A673 (cell line): ENCODE data around the gene TNS4. TPM values are rescaled to one million over a fixed set of nuclear protein-coding genes. Genes with fewer than 3 reads are reported as not detected.

Source experiments
- BruUV-seq: library from RNA; stranded (reverse); fragments of 400-500 nt; replicated peaks from 2 replicates; lab custom pipeline; 2021; lab: Mats Ljungman, UMichigan
- CTCF ChIA-PET: fragments of 300-600 bp; sonication (Branson Sonifier 250); formaldehyde crosslinking; loops from one replicate; lab custom pipeline; 2022; ENCODE audit warnings: antibody characterized with exemption; lab: Charles Lee
- POLR2A ChIA-PET: fragments of 300-600 bp; sonication (Branson Sonifier 250); formaldehyde crosslinking; loops from one replicate; lab custom pipeline; 2022; ENCODE audit warnings: antibody characterized with exemption; ENCODE audit not compliant: low non-redundant PET; lab: Charles Lee
- DNase-seq: peaks from one replicate; pipeline ENCODE4 v3.0.0-alpha.2; 2015; ENCODE audit warnings: low spot score
- H3K27ac ChIP-seq: fragments of 200-600 bp; sonication (generic); 2 replicates; pipeline ENCODE4 v1.5.1; 2016; ENCODE audit warnings: mixed run types, low read depth, mild to moderate bottlenecking, mixed read lengths, antibody characterized with exemption, low read length; ENCODE audit not compliant: poor library complexity, severe bottlenecking
- H3K27me3 ChIP-seq: fragments of 200-600 bp; sonication (generic); replicated peaks from 2 replicates; pipeline ENCODE4 v1.6.1; 2017; ENCODE audit warnings: mixed run types, low read depth, mild to moderate bottlenecking, mixed read lengths, antibody characterized with exemption, low read length; ENCODE audit not compliant: insufficient read depth, poor library complexity
- H3K36me3 ChIP-seq: fragments of 200-600 bp; sonication (generic); 2 replicates; pipeline ENCODE4 v1.6.1; 2016; ENCODE audit warnings: mixed run types, mild to moderate bottlenecking, mixed read lengths, antibody characterized with exemption, low read length; ENCODE audit not compliant: insufficient read depth, poor library complexity, severe bottlenecking
- H3K4me1 ChIP-seq: fragments of 200-600 bp; sonication (generic); 2 replicates; pipeline ENCODE4 v1.6.1; 2017; ENCODE audit warnings: mixed run types, mild to moderate bottlenecking, mixed read lengths, antibody characterized with exemption, low read length; ENCODE audit not compliant: insufficient read depth, poor library complexity, severe bottlenecking
- H3K4me3 ChIP-seq: fragments of 200-600 bp; sonication (generic); 2 replicates; pipeline ENCODE4 v1.5.1; 2016; ENCODE audit warnings: low read depth, mixed run types, mild to moderate bottlenecking, mixed read lengths, low read length; ENCODE audit not compliant: poor library complexity, severe bottlenecking
- H3K9me3 ChIP-seq: fragments of 200-600 bp; sonication (generic); 2 replicates; pipeline ENCODE4 v1.6.1; 2016; ENCODE audit warnings: mixed run types, low read depth, mild to moderate bottlenecking, mixed read lengths, antibody characterized with exemption, low read length; ENCODE audit not compliant: poor library complexity, severe bottlenecking
- EZH2 ChIP-seq: fragments of 200-600 bp; sonication (generic); IDR thresholded peaks from 2 replicates; pipeline ENCODE4 v1.6.1; 2017; ENCODE audit warnings: borderline replicate concordance, low read depth, mild to moderate bottlenecking, mixed read lengths, antibody characterized with exemption, low read length; ENCODE audit not compliant: poor library complexity, severe bottlenecking
- intact Hi-C: fragments of 100-400 bp; cut with micrococcal nuclease; formaldehyde crosslinking; loops from one replicate; pipeline ENCODE4 v1.10.0; 2022; ENCODE audit not compliant: unreplicated experiment
- total RNA-seq: library from RNA; stranded (reverse); gene quantifications from 2 replicates; pipeline ENCODE4 v1.2.3, GENCODE V29; 2021
- TF ChIP-seq, protein P1 (sequence below): fragments of 300-800, 200-600 bp; sonication (generic); conservative IDR thresholded peaks from 2 replicates; pipeline ENCODE4 v1.5.1; 2017; ENCODE audit warnings: low read depth, mild to moderate bottlenecking, antibody characterized with exemption, low read length, moderate library complexity, mixed read lengths

TNS4 gene
- total RNA-seq, 1 experiment from 2014 or later: not detected

DNA sequence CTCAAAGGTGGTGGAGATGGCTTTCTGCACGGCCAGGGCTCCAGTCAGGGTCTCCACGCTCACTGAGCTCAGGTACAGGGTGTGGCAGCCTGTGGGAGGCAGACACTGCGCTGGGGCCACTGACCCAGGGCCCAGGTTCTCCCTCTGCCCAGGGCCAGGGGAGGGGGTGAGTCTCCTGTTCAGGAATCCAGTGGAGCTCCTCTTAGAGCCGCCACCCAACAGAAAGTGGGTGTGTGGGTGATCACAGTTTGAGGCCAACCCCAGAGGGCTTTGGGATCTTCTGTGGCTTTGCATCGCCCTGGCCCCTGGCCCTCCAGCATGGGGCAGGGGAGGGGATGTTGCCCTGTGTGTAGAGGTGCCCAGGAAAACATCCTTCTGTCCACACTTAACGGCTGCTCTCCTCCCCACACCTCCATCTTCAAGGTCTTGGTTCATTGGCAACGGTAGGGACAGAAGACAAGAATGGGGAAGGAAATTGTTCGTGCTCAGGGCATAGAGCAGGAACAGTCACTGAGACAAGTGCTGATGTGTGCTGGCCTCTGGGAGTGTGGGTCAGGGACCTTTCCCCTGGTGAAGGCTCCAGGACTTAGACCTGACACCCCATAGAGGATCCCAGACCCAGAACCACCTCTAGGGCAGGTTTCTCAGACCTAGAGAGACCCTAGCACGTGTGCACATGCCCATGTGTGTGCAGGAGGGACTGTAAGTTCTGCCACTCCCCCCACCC is 21.5 kb downstream of the TNS4 start:
- ChIA-PET POLR2A (no interaction called here), CTCF (no interaction called here)
- no peaks in the 10 kb centered on the region for H3K9me3 ChIP-seq
- no peak for TF ChIP-seq EZH2
- TF ChIP-seq, protein P1, sequence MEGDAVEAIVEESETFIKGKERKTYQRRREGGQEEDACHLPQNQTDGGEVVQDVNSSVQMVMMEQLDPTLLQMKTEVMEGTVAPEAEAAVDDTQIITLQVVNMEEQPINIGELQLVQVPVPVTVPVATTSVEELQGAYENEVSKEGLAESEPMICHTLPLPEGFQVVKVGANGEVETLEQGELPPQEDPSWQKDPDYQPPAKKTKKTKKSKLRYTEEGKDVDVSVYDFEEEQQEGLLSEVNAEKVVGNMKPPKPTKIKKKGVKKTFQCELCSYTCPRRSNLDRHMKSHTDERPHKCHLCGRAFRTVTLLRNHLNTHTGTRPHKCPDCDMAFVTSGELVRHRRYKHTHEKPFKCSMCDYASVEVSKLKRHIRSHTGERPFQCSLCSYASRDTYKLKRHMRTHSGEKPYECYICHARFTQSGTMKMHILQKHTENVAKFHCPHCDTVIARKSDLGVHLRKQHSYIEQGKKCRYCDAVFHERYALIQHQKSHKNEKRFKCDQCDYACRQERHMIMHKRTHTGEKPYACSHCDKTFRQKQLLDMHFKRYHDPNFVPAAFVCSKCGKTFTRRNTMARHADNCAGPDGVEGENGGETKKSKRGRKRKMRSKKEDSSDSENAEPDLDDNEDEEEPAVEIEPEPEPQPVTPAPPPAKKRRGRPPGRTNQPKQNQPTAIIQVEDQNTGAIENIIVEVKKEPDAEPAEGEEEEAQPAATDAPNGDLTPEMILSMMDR: no peak
- H3K36me3 ChIP-seq: no peaks in the 10 kb centered on the region
- H3K4me1 ChIP-seq: no peaks in the 10 kb centered on the region
- H3K27ac ChIP-seq: no peak overlapping the region
- intact Hi-C loops: no loop called here
- no TSS peak for BruUV-seq
- DNase-seq: no peak
- no peaks in the 10 kb centered on the region for H3K27me3 ChIP-seq
- H3K4me3 ChIP-seq: no peak overlapping the region

DNA sequence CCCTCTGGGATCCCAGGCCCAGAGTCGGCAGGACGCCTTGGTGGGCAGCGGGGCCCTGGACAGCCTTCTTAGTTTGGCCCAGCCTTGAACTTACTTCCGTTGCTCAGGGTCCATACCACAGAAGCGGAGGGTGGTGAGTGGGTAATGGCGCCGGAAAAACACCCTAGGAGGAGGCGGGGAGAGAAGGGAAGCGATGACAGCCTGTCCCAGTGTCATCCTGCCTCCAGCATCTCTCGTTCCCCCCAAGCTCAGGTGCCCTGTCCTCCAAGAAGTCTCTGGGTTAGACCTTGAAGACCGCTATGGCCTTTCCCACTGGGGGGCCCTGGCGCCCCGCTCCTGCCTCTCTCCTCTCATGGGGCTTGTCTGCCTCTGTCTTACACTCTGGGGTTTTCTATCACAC is 22.9 kb downstream of the TNS4 start:
- H3K36me3 ChIP-seq: no peaks in the 10 kb centered on the region
- H3K27me3 ChIP-seq: no peaks in the 10 kb centered on the region
- H3K27ac ChIP-seq: no peak overlapping the region
- no peak overlapping the region for H3K4me3 ChIP-seq
- DNase-seq: no peak
- BruUV-seq: no TSS peak
- H3K4me1 ChIP-seq: no peaks in the 10 kb centered on the region
- no peak for TF ChIP-seq EZH2
- TF ChIP-seq, protein P1: no peak
- H3K9me3 ChIP-seq: no peaks in the 10 kb centered on the region
- ChIA-PET POLR2A (no interaction called here), CTCF (no interaction called here)
- intact Hi-C loops: no loop called here

DNA sequence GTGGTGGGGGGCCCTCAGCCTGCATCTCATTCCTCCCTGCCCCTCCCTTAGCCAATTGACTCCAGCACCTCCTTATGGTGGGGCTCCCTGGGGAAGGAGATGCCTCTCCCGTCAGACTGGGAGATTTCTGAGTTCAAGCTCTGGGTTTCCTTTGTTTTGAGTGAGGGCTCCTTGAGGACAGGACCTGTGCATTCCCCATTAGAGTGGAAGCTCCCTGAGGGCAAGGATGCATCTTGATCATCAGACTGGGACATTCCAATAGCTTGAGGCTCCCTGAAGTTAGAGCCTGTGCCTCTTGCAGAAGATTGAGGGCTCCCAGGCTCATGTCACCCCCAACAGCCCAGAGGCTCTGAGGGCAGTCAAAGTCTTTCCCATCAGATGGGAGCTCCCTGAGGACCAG is 23.6 kb downstream of the TNS4 start:
- no peaks in the 10 kb centered on the region for H3K36me3 ChIP-seq
- no peak overlapping the region for H3K27ac ChIP-seq
- no peaks in the 10 kb centered on the region for H3K9me3 ChIP-seq
- TF ChIP-seq, protein P1: no peak
- TF ChIP-seq EZH2: no peak
- intact Hi-C loops: no loop called here
- H3K4me3 ChIP-seq: no peak overlapping the region
- no peaks in the 10 kb centered on the region for H3K4me1 ChIP-seq
- ChIA-PET POLR2A (no interaction called here), CTCF (interaction anchor here (0.7 kb wide), 1 partner anchor 621 kb away, joined by 3 read pairs; no protein-coding TSS in a partner anchor)
- no peaks in the 10 kb centered on the region for H3K27me3 ChIP-seq
- DNase-seq: no peak
- BruUV-seq: no TSS peak
